CD4-positive, alpha-beta T cell (primary cell): ENCODE results near the gene THSD7B. TPM values are rescaled to one million over a fixed set of nuclear protein-coding genes. Genes with fewer than 3 reads are reported as not detected.
"Not testable (repeated sequence)": the region's sequence is repeated elsewhere in the genome, so short reads cannot be mapped to it uniquely, and the experiment has no call there.

Experiments
- ATAC-seq: fragments of 200-7000 bp; cut with Tn5 transposase; one replicate; pipeline ENCODE4 v1.10.0; 2022; ENCODE audit warnings: mild to moderate bottlenecking; ENCODE audit not compliant: poor library complexity
- CTCF ChIA-PET: fragments of 350-600 bp; sonication (Branson Sonifier 250); formaldehyde crosslinking; loops from one replicate; lab custom pipeline; 2021; ENCODE audit warnings: antibody characterized with exemption, inconsistent platforms; lab: Charles Lee
- POLR2A ChIA-PET: fragments of 350-600 bp; sonication (Branson Sonifier 250); formaldehyde crosslinking; loops from one replicate; lab custom pipeline; 2021; ENCODE audit warnings: antibody characterized with exemption, inconsistent platforms; lab: Charles Lee
- DNase-seq, 14 experiments: peaks; one replicate each; pipeline ENCODE4 v3.0.0-alpha.2; 2013 to 2020; ENCODE audit warnings: mixed read lengths in 2 of 14
- H3K27ac ChIP-seq, 2 donors: one replicate each; pipeline versions ENCODE4 v1.5.1 to v1.7.0; 2013; ENCODE audit warnings: low read length in 2 of 2, low read depth in 1 of 2, mild to moderate bottlenecking in 1 of 2
- H3K27me3 ChIP-seq, 2 experiments: 1 replicate in 1 of 2; 2 replicates in 1 of 2; pipeline versions ENCODE4 v1.6.1 to v1.7.0; 2013; ENCODE audit warnings: low read length in 2 of 2, control low read depth in 1 of 2, mild to moderate bottlenecking in 1 of 2, moderate library complexity in 1 of 2; ENCODE audit not compliant: insufficient read depth in 2 of 2, control insufficient read depth in 1 of 2
- H3K36me3 ChIP-seq: one replicate; pipeline ENCODE4 v1.6.1; 2013; ENCODE audit warnings: low read length, control low read depth; ENCODE audit not compliant: insufficient read depth
- H3K4me1 ChIP-seq: one replicate; pipeline ENCODE4 v1.6.1; 2013; ENCODE audit warnings: low read length, control low read depth; ENCODE audit not compliant: insufficient read depth
- H3K4me3 ChIP-seq: one replicate; pipeline ENCODE4 v1.5.1; 2013; ENCODE audit warnings: mild to moderate bottlenecking, low read length, moderate library complexity
- H3K9me3 ChIP-seq, 2 experiments: 1 replicate in 1 of 2; 2 replicates in 1 of 2; pipeline versions ENCODE4 v1.6.1 to v1.7.0; 2013; ENCODE audit warnings: low read length in 2 of 2, mild to moderate bottlenecking in 2 of 2, control low read depth in 1 of 2, moderate library complexity in 1 of 2; ENCODE audit not compliant: control insufficient read depth in 1 of 2, insufficient read depth in 1 of 2
- H3K27ac Mint-ChIP-seq: one replicate; pipeline ENCODE4 v1.8.0; 2020; ENCODE audit warnings: mixed read lengths
- H3K27me3 Mint-ChIP-seq: one replicate; pipeline ENCODE4 v1.8.0; 2021; ENCODE audit warnings: mixed read lengths
- H3K36me3 Mint-ChIP-seq: one replicate; pipeline ENCODE4 v1.8.0; 2021; ENCODE audit warnings: low read depth, mixed read lengths
- H3K4me1 Mint-ChIP-seq: one replicate; pipeline ENCODE4 v1.8.0; 2021; ENCODE audit warnings: low read depth, mixed read lengths
- H3K4me3 Mint-ChIP-seq: one replicate; pipeline ENCODE4 v1.8.0; 2020; ENCODE audit warnings: mild to moderate bottlenecking, mixed read lengths
- H3K9me3 Mint-ChIP-seq: one replicate; pipeline ENCODE4 v1.8.0; 2020; ENCODE audit warnings: mixed read lengths
- intact Hi-C, 2 experiments: fragments of 100-400 bp; cut with DNase I in 1 of 2; cut with micrococcal nuclease in 1 of 2; formaldehyde crosslinking; loops; one replicate each; pipeline versions ENCODE4 v1.15.1 to v1.9.0; 2023 to 2025; cut with DNase I, micrococcal nuclease
- total RNA-seq, 174 experiments: library from RNA in 2 of 174; stranded (reverse) in 2 of 174; gene quantifications; one replicate each; pipeline ENCODE4 v1.2.3 and lab custom pipeline; 2021 to 2026
- TF ChIP-seq, protein P1 (sequence below): fragments of 200-600 bp; IDR thresholded peaks from one replicate; pipeline ENCODE4 v1.8.0; 2022; ENCODE audit warnings: antibody characterized with exemption, mild to moderate bottlenecking

The THSD7B gene
- total RNA-seq, 2 experiments from 2014 or later = not detected

GRCh38 chr2:137056704-137057103 lies 291.4 kb downstream of the THSD7B start:
- H3K36me3 Mint-ChIP-seq = no peaks in the 10 kb centered on the region
- Histone ChIP-seq H3K36me3 (no peaks in the 10 kb centered on the region), H3K4me1 (no peaks in the 10 kb centered on the region), H3K4me3 (no peak overlapping the region), H3K9me3 (no peaks in the 10 kb centered on the region), H3K27me3 (no peaks in the 10 kb centered on the region), H3K27ac (no peak overlapping the region)
- ATAC-seq (no peak), DNase-seq (no peak)
- H3K27ac Mint-ChIP-seq = no peak overlapping the region
- no peaks in the 10 kb centered on the region for H3K27me3 Mint-ChIP-seq
- ChIA-PET CTCF (no interaction called here), POLR2A (no interaction called here)
- no peaks in the 10 kb centered on the region for H3K4me1 Mint-ChIP-seq
- H3K4me3 Mint-ChIP-seq = no peak overlapping the region
- TF ChIP-seq, protein P1, sequence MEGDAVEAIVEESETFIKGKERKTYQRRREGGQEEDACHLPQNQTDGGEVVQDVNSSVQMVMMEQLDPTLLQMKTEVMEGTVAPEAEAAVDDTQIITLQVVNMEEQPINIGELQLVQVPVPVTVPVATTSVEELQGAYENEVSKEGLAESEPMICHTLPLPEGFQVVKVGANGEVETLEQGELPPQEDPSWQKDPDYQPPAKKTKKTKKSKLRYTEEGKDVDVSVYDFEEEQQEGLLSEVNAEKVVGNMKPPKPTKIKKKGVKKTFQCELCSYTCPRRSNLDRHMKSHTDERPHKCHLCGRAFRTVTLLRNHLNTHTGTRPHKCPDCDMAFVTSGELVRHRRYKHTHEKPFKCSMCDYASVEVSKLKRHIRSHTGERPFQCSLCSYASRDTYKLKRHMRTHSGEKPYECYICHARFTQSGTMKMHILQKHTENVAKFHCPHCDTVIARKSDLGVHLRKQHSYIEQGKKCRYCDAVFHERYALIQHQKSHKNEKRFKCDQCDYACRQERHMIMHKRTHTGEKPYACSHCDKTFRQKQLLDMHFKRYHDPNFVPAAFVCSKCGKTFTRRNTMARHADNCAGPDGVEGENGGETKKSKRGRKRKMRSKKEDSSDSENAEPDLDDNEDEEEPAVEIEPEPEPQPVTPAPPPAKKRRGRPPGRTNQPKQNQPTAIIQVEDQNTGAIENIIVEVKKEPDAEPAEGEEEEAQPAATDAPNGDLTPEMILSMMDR = no peak
- peaks cover 4% of the 10 kb centered on the region for H3K9me3 Mint-ChIP-seq
- intact Hi-C loops = no loop called here

DNA sequence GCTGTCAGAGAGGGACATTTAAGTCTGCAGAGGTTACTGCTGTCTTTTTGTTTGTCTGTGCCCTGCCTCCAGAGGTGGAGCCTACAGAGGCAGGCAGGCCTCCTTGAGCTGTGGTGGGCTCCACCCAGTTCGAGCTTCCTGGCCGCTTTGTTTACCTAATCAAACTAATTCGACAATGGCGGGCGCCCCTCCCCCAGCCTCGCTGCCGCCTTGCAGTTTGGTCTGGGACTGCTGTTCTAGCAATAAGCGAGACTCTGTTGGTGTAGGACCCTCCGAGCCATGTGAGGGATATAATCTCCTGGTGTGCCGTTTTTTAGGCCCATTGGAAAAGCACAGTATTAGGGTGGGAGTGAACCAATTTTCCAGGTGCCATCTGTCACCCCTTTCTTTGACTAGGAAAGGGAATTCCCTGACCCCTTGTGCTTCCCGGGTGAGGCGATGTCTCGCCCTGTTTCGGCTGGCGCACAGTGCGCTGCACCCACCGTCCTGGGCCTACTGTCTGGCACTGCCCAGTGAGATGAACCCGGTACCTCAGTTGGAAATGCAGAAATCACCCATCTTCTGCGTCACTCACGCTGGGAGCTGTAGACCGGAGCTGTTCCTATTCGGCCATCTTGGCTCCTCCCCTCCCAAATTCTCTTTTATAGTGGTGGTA lies 310.9 kb downstream of the THSD7B start:
- H3K36me3 Mint-ChIP-seq, POLR2A ChIA-PET, DNase-seq: not testable (repeated sequence)

GRCh38 chr2:137091704-137092103 lies 326.4 kb downstream of the THSD7B start:
- no peaks in the 10 kb centered on the region for H3K27me3 ChIP-seq
- POLR2A ChIA-PET = no interaction called here
- no peaks in the 10 kb centered on the region for H3K4me1 ChIP-seq
- no peak overlapping the region for H3K27ac ChIP-seq
- intact Hi-C loops = no loop called here
- H3K4me3 Mint-ChIP-seq = no peak overlapping the region
- no peaks in the 10 kb centered on the region for H3K4me1 Mint-ChIP-seq
- no peak overlapping the region for H3K4me3 ChIP-seq
- peaks cover 0 to 3% of the 10 kb centered on the region in 2 experiments for H3K9me3 ChIP-seq
- peaks cover 5% of the 10 kb centered on the region for H3K9me3 Mint-ChIP-seq
- H3K27ac Mint-ChIP-seq = no peak overlapping the region
- no peaks in the 10 kb centered on the region for H3K36me3 Mint-ChIP-seq
- CTCF ChIA-PET = no interaction called here
- no peak for DNase-seq
- TF ChIP-seq, protein P1 = no peak
- ATAC-seq = no peak
- no peaks in the 10 kb centered on the region for H3K36me3 ChIP-seq
- H3K27me3 Mint-ChIP-seq = no peaks in the 10 kb centered on the region

More for the DNA sequence above, 310.9 kb downstream of the THSD7B start:
- H3K4me1 ChIP-seq, intact Hi-C loops, H3K9me3 Mint-ChIP-seq, ATAC-seq, H3K27me3 ChIP-seq, CTCF ChIA-PET, H3K9me3 ChIP-seq, H3K27ac ChIP-seq, H3K27ac Mint-ChIP-seq, H3K4me1 Mint-ChIP-seq, H3K4me3 ChIP-seq, H3K36me3 ChIP-seq, H3K4me3 Mint-ChIP-seq, H3K27me3 Mint-ChIP-seq: not testable (repeated sequence)

DNA sequence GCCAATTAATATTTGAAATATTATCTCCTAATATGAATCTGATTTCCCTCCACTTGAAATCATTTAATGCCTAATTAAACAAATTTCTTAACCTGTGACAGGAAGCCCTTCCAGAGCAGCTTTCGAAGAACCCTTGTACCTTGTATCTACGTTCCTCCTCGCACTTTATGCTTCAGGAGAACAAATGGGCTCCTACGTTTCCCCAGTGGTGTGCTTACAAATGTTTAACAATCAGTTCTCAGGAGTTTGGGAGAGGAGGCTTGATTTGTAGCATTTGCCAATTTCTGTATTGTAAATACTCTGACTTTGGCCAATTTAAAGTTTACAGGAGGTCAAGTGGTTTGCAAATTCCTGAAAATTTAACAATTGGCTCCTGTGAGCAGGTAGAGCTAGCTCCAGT lies 327.8 kb downstream of the THSD7B start:
- no peak overlapping the region for H3K27ac Mint-ChIP-seq
- intact Hi-C loops = no loop called here
- no peaks in the 10 kb centered on the region for H3K27me3 ChIP-seq
- DNase-seq (no peak), ATAC-seq (no peak)
- no peaks in the 10 kb centered on the region for H3K4me1 Mint-ChIP-seq
- no peaks in the 10 kb centered on the region for H3K4me1 ChIP-seq
- H3K36me3 Mint-ChIP-seq = no peaks in the 10 kb centered on the region
- no peak overlapping the region for H3K4me3 Mint-ChIP-seq
- CTCF ChIA-PET = no interaction called here
- peaks cover 0 to 3% of the 10 kb centered on the region in 2 experiments for H3K9me3 ChIP-seq
- no peak overlapping the region for H3K4me3 ChIP-seq
- H3K27ac ChIP-seq = no peak overlapping the region
- no peaks in the 10 kb centered on the region for H3K27me3 Mint-ChIP-seq
- H3K36me3 ChIP-seq = no peaks in the 10 kb centered on the region
- TF ChIP-seq, protein P1 = no peak
- H3K9me3 Mint-ChIP-seq = peaks cover 5% of the 10 kb centered on the region
- POLR2A ChIA-PET = no interaction called here
